Measurements from ENCODE around the gene GAB4. TPM values are rescaled to one million over a fixed set of nuclear protein-coding genes. Genes with fewer than 3 reads are reported as not detected.
"Not testable (repeated sequence)": the region's sequence is repeated elsewhere in the genome, so short reads cannot be mapped to it uniquely, and the experiment has no call there.

GAB4 gene
- total RNA-seq, 2 experiments from 2014 or later = not detected

DNA sequence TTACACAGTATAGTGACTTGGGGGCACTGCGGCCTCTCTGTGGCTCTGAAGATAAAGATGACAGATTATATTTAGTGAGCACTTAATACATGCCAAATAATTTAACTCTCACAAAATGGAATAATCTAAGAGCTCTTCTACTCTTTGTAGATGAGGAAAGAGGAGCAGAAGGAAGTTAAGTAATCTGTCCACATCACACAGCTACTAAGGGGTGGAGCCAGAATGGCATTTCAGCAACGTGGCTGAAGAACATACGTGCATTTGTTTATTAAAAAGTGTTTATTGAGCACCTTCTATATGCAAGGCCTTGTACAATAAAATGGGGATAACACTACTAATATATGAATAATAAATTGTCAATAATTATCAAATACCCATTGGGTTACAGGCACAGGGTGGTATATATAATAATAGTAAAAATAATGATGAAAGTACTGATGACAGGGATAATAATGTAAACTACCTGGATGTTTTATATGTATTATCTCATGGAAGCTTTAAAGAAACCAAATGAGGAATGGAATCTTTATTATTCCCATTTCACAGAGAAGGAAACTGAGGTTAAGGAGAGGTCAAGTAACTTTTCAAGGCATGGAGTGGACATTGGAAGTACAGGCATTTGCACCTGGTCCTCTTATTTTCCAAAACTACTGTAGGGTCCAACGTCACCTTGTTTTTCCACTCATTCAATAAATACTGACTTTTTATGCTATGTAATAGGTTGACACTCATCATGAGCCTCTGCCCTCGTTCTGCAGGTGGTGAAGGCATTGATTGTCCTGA is 38.7 kb upstream of the GAB4 start:
- TF ChIP-seq CTCF (IDR thresholded peaks at IDR 0.05) = no peak
- CTCF ChIA-PET = interaction anchor here (1.1 kb wide), 1 partner anchor 12 kb away, joined by 5 read pairs; no protein-coding TSS in a partner anchor
- DNase-seq (no peak), ATAC-seq (no peak)
- peaks cover 4% of the 10 kb centered on the region for H3K4me1 Mint-ChIP-seq (ENCODE audit: low read depth)
- H3K36me3 Mint-ChIP-seq (ENCODE audit: low read depth) = no peaks in the 10 kb centered on the region
- no peaks in the 10 kb centered on the region for H3K27me3 Mint-ChIP-seq
- no peak overlapping the region for H3K4me3 Mint-ChIP-seq
- intact Hi-C loops (cut with micrococcal nuclease) = loop anchor here (10.0 kb wide), 1 partner anchor 82 kb away; no protein-coding TSS in a partner anchor
- no peak overlapping the region for H3K27ac Mint-ChIP-seq
- POLR2A ChIA-PET = no interaction called here
- no peaks in the 10 kb centered on the region for H3K9me3 Mint-ChIP-seq

DNA sequence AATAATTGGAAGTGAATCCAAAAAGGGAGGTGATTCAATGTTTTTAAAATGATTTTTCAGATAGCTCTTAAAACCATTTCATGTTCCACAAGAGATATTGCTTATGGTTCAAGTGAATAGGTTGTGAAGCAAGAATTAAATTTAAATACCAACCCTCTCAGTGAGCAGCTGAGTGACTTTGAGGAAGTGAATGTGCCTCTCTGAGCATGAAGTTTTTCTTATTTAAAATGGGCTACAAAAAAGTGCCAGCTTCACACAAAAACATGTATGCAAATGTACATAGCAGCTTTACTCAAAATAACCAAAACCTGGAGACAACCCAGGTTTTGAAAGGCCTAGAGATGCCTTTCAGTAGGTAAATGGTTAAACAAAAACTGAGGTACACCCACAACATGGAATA is 35.5 kb upstream of the GAB4 start:
- no peak for ATAC-seq
- no peaks in the 10 kb centered on the region for H3K36me3 Mint-ChIP-seq (ENCODE audit: low read depth)
- ChIA-PET CTCF (interaction anchor here (1.2 kb wide), 1 partner anchor 14 kb away, joined by 3 read pairs; no protein-coding TSS in a partner anchor), POLR2A (no interaction called here)
- peaks cover 3% of the 10 kb centered on the region for H3K4me1 Mint-ChIP-seq (ENCODE audit: low read depth)
- no peaks in the 10 kb centered on the region for H3K9me3 Mint-ChIP-seq
- H3K4me3 Mint-ChIP-seq = no peak overlapping the region
- TF ChIP-seq CTCF (IDR thresholded peaks at IDR 0.05) = no peak
- H3K27ac Mint-ChIP-seq = no peak overlapping the region
- H3K27me3 Mint-ChIP-seq = peaks cover 3% of the 10 kb centered on the region
- intact Hi-C loops (cut with micrococcal nuclease) = loop anchor here (10.0 kb wide), 1 partner anchor 79 kb away; no protein-coding TSS in a partner anchor
- DNase-seq = no peak

DNA sequence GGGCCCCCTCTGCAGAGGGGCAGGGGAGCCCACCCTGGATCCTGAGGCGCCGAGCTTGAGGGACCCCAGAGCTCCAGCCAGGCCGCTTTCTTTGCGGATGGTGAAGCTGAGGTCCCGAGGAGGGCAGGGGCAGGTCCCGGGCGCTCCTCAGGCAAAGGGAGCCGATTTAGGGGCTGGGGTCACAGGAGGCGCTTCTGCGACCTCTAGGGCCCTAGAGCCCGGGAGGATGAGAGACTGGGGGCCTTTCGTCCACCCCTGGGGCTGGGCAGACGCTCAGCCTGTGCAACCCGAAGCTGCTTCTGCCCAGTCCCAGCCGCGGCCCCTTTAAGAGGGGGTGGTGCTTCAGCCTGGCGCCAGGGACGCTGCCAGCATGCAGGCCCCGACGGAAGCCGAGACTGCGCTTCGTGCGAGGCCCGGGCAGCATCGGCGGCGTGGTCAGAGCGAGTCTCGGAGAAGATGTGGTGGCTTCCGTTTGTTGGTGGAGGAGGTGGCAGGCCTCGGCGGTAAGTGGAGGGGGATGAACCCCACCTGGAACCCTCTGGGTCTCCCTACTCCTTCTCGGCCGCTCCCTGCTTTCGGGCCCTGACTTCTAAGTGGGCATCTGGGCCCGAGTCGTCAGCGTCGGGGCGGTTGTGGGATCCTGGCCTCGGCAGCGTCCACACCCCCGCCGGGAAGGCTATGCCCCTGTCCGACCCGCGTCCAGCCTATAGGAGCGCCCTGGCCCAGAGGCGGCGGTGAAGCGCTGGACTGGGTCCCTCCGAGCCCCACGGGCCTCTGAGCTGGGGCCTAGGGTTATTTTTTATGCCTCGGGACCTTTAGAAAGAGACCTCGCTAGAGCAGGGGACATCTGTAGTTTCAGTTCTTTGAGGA is 29.1 kb upstream of the GAB4 start:
- CTCF ChIA-PET; H3K27ac Mint-ChIP-seq; H3K4me1 Mint-ChIP-seq (ENCODE audit: low read depth); intact Hi-C loops (cut with micrococcal nuclease); H3K36me3 Mint-ChIP-seq (ENCODE audit: low read depth); H3K9me3 Mint-ChIP-seq; DNase-seq; POLR2A ChIA-PET: not testable (repeated sequence)
- H3K4me3 Mint-ChIP-seq = peak overlapping the region; percentile 60
- ATAC-seq = peak; percentile 90
- H3K27me3 Mint-ChIP-seq = peaks cover 17% of the 10 kb centered on the region

DNA sequence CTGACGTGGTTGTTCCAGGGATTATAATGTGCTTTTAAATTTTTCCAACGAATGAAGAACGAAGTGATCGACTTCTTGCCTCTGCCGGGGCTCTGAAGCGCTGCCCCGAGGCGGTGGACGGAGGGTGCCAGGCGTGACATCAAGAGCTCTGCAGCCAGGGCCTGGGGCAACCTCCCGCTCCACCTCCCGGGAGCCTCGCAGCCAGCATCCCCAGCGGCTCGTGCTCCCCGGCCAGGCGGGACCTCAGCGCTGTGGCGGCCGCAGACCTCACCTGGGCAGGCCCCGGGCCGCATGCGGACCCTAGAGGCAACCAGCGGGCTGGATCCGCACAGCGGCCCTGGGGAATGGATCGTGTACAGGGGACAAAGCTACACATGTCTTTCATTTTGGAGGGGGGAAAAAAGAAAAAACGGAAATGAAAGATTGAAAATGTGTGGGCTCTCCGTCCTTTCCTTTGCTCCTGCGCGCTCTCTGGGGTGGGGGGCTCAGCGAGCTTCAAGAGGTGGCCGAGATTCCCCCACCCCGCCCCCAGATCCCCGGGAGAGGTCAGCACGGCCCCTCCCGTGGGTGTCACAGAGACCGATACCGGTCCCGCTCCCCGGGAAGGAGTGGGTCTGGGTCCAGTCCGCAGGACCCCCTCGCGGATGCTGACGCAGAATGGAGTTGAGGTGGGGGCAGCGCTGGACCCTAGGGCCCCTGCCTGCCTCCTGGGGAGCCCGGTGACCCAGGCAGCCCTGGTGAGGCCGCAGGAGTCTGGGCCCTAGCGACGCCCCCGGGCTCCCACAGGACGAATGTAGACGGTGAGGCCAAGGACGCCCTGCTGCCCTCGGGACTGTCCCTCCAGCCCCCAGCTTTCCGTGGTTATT is 28.2 kb upstream of the GAB4 start:
- H3K36me3 Mint-ChIP-seq (ENCODE audit: low read depth); ATAC-seq; DNase-seq; H3K27ac Mint-ChIP-seq; CTCF ChIA-PET; intact Hi-C loops (cut with micrococcal nuclease); H3K9me3 Mint-ChIP-seq; H3K4me1 Mint-ChIP-seq (ENCODE audit: low read depth); POLR2A ChIA-PET: not testable (repeated sequence)
- Mint-ChIP-seq H3K27me3 (peaks cover 18% of the 10 kb centered on the region), H3K4me3 (peak overlapping the region; percentile 43)

DNA sequence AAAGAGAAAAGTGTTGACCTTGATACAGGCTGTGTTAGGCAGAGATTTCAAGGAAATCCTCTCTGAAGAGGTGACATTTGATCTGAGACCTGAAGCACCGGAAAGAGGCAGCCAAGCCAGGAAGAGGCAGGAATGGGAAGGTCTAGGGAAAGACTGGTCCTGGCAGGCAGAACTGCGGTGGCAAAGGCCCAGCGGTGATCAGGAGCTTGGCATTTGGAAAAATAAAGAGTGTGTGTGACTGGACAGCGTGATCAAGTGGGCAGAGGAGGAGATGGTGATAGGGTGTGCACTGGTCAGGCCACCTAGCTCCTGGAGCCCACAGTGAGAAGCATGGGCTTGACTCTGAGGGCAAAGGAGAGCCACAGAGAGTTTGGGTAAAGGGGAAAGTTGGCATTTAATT is 27.2 kb upstream of the GAB4 start:
- H3K4me1 Mint-ChIP-seq (ENCODE audit: low read depth) = peaks cover 8% of the 10 kb centered on the region
- ChIA-PET POLR2A (no interaction called here), CTCF (interaction anchor here (1.3 kb wide), 1 partner anchor 23 kb away, joined by 3 read pairs; no protein-coding TSS in a partner anchor)
- DNase-seq = no peak
- no peak for ATAC-seq
- no peaks in the 10 kb centered on the region for H3K36me3 Mint-ChIP-seq (ENCODE audit: low read depth)
- no peaks in the 10 kb centered on the region for H3K9me3 Mint-ChIP-seq
- intact Hi-C loops (cut with micrococcal nuclease) = no loop called here
- TF ChIP-seq CTCF (IDR thresholded peaks at IDR 0.05) = no peak
- H3K27me3 Mint-ChIP-seq = peaks cover 18% of the 10 kb centered on the region
- H3K27ac Mint-ChIP-seq = no peak overlapping the region
- no peak overlapping the region for H3K4me3 Mint-ChIP-seq

DNA sequence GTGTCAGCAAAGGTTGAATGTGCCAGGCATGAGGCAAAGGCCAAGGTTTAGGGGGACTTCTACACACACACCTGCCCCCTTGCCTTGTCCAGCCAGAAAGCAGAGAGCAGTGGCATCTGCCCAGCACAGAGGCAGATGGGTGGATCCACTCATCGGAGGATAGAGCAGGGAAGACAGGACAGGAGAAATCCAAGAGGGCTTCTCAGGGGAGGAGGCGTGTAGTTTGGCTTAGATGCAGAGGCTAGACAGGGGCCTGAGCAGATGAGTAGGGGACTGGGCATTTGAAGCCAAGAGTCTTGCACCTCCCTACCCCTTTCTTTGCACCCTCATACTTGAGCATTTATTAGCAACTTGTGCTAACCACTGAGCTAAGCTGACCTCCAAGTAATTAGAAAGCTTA is 26.5 kb upstream of the GAB4 start:
- H3K27ac Mint-ChIP-seq; H3K9me3 Mint-ChIP-seq; H3K36me3 Mint-ChIP-seq (ENCODE audit: low read depth); H3K4me1 Mint-ChIP-seq (ENCODE audit: low read depth); H3K4me3 Mint-ChIP-seq; DNase-seq; ATAC-seq; intact Hi-C loops (cut with micrococcal nuclease): not testable (repeated sequence)
- ChIA-PET CTCF (interaction anchor here (1.3 kb wide), 1 partner anchor 24 kb away, joined by 3 read pairs; no protein-coding TSS in a partner anchor), POLR2A (interaction anchor here (0.6 kb wide), 1 partner anchor 11 kb away, joined by 3 read pairs; no protein-coding TSS in a partner anchor)
- H3K27me3 Mint-ChIP-seq = peaks cover 16% of the 10 kb centered on the region

DNA sequence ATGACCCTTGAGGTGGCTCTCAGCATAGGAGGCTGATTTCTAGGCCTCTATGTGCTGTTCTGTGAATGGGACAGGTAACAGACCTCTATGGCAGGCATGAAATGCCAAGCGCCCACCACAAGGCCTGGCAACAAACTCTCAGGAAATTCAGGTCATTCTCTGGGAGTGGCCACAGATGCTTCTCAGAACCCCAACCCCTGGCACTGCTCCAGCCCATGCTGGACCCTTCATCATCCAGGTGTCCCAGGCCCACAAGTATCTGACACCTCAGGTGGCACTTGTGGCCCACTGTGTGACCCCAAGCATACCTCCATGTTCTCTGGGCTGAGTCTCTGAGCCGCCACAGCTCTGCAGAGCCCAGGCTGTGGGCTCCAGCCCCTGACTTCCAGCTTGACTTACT is 24.3 kb upstream of the GAB4 start:
- H3K36me3 Mint-ChIP-seq (ENCODE audit: low read depth); POLR2A ChIA-PET; H3K27ac Mint-ChIP-seq; H3K9me3 Mint-ChIP-seq; DNase-seq; intact Hi-C loops (cut with micrococcal nuclease); H3K4me3 Mint-ChIP-seq; CTCF ChIA-PET; H3K4me1 Mint-ChIP-seq (ENCODE audit: low read depth); ATAC-seq: not testable (repeated sequence)
- peaks cover 17% of the 10 kb centered on the region for H3K27me3 Mint-ChIP-seq

- ATAC-seq; H3K9me3 Mint-ChIP-seq; intact Hi-C loops (cut with micrococcal nuclease); CTCF ChIA-PET; POLR2A ChIA-PET; H3K27ac Mint-ChIP-seq; H3K36me3 Mint-ChIP-seq (ENCODE audit: low read depth); H3K4me1 Mint-ChIP-seq (ENCODE audit: low read depth); DNase-seq; H3K4me3 Mint-ChIP-seq: not testable (repeated sequence)
- peaks cover 24% of the 10 kb centered on the region for H3K27me3 Mint-ChIP-seq
These were observed 16.4 kb upstream of the GAB4 start for GRCh38 chr22:17024380-17024779.
